Stimulated activated CD8-positive, alpha-beta memory T cell treated with anti-CD3 and anti-CD28 coated beads, Interleukin-12 subunit alpha, Interleukin-12 subunit beta, amount 100 ng/mL, for 24 hours (primary cell): ENCODE data around the gene INPP5A.
"Not testable (repeated sequence)": the region's sequence is repeated elsewhere in the genome, so short reads cannot be mapped to it uniquely, and the experiment has no call there.

ENCODE experiments used
- DNase-seq: peaks from one replicate; pipeline ENCODE4 v3.0.0-alpha.2; 2020; ENCODE audit errors: extremely low read depth

The INPP5A gene

GRCh38 chr10:132674311-132674710, 136.7 kb downstream of the INPP5A start:
- no peak for DNase-seq

GRCh38 chr10:132675031-132675740, 137.6 kb downstream of the INPP5A start:
- DNase-seq = no peak

- DNase-seq = no peak
These were observed 138.8 kb downstream of the INPP5A start for GRCh38 chr10:132676193-132676891.

GRCh38 chr10:132677096-132677472, 139.5 kb downstream of the INPP5A start:
- DNase-seq = no peak

- no peak for DNase-seq
These were observed 140.1 kb downstream of the INPP5A start for GRCh38 chr10:132677473-132678227.

DNA sequence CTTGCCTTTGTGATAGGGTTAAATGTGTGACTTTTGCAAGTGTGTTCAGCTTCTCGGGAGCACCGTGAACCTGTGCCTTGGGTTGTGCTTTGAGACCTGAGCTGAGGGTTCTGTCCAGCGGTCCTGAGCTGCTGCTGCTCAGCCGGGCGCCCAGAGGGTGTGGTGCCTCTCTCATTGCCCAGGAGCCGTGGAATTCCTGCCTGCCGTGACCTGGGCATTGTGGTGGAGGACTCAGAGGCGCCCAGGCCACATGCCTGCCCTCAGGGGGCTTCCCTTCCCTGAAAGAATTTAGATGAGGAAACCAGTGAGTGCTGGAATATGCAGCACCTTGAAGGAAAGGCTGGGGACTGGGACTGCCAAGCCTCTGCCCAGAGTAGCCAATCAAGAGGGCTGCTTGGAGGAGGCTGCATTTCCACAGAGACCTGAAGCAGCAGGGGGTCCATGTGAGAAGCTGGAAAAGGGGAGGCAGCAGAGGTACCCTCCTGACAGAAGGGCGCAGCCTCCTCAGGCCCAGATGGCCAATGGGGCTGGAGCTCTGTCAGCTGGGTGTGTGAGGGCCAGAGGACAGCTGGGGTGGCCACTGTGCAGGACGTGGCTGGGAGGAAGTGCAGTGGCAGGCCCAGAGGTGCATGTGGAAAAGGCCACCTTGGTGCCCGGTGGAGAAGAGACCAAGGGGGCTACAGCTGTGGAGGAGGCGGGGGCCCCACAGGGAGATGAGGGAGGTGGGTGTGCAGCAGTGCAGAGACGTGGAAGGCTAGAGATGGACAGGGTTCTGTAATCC, 141.0 kb downstream of the INPP5A start:
- DNase-seq = no peak

- no peak for DNase-seq
These were observed 141.6 kb downstream of the INPP5A start for GRCh38 chr10:132679217-132679595.

DNA sequence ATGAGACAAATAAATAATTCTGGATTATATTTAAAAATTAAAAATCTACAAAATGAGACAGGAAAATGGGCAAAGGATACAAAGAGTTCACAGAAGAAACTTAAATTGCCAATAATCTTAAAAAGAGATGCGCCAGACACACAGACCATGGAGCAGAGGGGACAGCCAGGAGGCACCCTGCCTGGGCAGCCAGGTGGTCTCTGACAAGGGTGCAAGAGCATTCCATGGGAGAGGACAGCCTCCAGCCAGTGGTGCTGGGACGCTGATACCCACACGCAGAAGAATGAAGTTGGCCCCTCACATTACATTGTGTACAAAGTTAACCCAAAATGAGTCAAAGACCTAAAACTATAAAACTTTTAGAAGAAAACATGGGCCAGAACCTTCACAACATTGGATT, 142.1 kb downstream of the INPP5A start:
- no peak for DNase-seq

- not testable (repeated sequence) for DNase-seq
These were observed 143.2 kb downstream of the INPP5A start for GRCh38 chr10:132680741-132681140.

GRCh38 chr10:132681858-132682755, 144.5 kb downstream of the INPP5A start:
- DNase-seq = no peak

GRCh38 chr10:132684164-132684891, 146.7 kb downstream of the INPP5A start:
- peak; percentile 10 for DNase-seq

DNA sequence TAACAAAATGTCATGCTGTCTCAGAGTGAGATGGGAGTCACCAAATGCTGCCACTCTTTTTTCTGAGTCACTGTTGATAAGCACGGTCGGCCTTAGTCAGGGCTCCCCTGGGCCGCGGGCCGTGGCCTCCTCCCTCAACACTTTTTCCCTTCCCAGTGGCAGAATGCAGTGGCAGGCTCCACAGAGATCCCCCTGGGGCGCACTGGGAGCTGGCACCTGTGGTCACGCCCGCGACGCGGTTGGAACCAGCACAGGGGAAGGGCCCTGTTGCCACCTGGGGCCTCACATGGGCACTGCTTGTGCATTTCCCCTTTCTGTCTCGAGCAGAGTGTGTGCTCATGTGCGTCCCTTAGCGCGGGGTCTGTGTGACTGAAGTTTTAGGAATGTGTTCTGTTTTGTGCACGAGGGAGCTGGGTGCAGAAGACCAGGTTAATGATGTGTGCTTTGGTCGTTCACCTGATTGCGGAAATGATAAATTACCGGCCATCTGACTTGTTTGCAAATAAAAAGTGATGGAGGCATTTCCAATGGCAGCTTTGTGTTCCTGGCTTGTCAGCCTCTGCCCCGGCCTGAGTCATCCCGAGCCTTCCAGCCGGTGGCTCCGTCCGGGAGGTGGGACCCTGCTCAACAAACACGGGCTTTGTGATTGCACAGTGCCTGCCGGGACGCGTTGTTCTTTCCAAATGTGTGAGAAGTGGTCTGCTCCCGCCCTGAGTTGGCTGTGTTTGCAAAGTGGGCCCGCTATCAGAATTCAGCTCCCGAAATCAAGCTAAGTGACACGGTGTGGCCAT, 147.7 kb downstream of the INPP5A start:
- no peak for DNase-seq

GRCh38 chr10:132685921-132686680, 148.5 kb downstream of the INPP5A start:
- DNase-seq = no peak

GRCh38 chr10:132687181-132687892, 149.8 kb downstream of the INPP5A start:
- DNase-seq = no peak

- DNase-seq = no peak
These were observed 150.4 kb downstream of the INPP5A start for GRCh38 chr10:132687893-132688579.

GRCh38 chr10:132688580-132689420, 151.2 kb downstream of the INPP5A start:
- DNase-seq = no peak
